WERI-Rb-1 (cell line): Measurements from ENCODE around the gene LBR.

ENCODE experiments used
- DNase-seq: peaks from one replicate; pipeline ENCODE4 v3.0.0-alpha.2; 2020
- H3K27ac ChIP-seq: fragments of 250-450 bp; sonication (Bioruptor Pico); 2 replicates; pipeline ENCODE4 v1.5.1; 2020; ENCODE audit warnings: mild to moderate bottlenecking, moderate library complexity
- H3K27me3 ChIP-seq: fragments of 250-450 bp; sonication (Bioruptor Pico); 2 replicates; pipeline ENCODE4 v1.5.1; 2021; ENCODE audit warnings: mild to moderate bottlenecking, low read depth, moderate library complexity; ENCODE audit not compliant: insufficient read depth, severe bottlenecking
- H3K36me3 ChIP-seq: fragments of 250-450 bp; sonication (Bioruptor Pico); 2 replicates; pipeline ENCODE4 v1.5.1; 2020; ENCODE audit warnings: mild to moderate bottlenecking, moderate library complexity
- H3K4me3 ChIP-seq: 2 replicates; pipeline ENCODE4 v1.5.1; 2011; ENCODE audit warnings: low read depth, mild to moderate bottlenecking, control low read depth, low read length
- H3K9me3 ChIP-seq: fragments of 250-450 bp; sonication (Bioruptor Pico); 2 replicates; pipeline ENCODE4 v1.5.1; 2021; ENCODE audit warnings: mild to moderate bottlenecking, moderate library complexity; ENCODE audit not compliant: severe bottlenecking
- CTCF ChIP-seq: IDR thresholded peaks from 2 replicates; pipeline ENCODE4 v1.5.1; 2011; ENCODE audit warnings: low read depth, mild to moderate bottlenecking, control low read depth, inconsistent platforms, low read length

The LBR gene

GRCh38 chr1:225355863-225356262 is 72.0 kb downstream of the LBR start:
- no peaks in the 10 kb centered on the region for H3K9me3 ChIP-seq
- H3K27me3 ChIP-seq, result no peaks in the 10 kb centered on the region
- DNase-seq, result no peak
- no peak for TF ChIP-seq CTCF
- no peak overlapping the region for H3K27ac ChIP-seq
- no peak overlapping the region for H3K4me3 ChIP-seq
- no peaks in the 10 kb centered on the region for H3K36me3 ChIP-seq

GRCh38 chr1:225354906-225355305 is 72.9 kb downstream of the LBR start:
- Histone ChIP-seq H3K9me3 (no peaks in the 10 kb centered on the region), H3K27me3 (no peaks in the 10 kb centered on the region), H3K36me3 (no peaks in the 10 kb centered on the region), H3K27ac (no peak overlapping the region), H3K4me3 (no peak overlapping the region)
- no peak for TF ChIP-seq CTCF
- no peak for DNase-seq
